OCI-LY3 (cell line): ENCODE measurements around the gene GABRG3.

Experiments
- EZH2phosphoT487 ChIP-seq: fragments of 200-600 bp; shearing (Covaris generic); IDR thresholded peaks from 2 replicates; pipeline ENCODE4 v1.6.1; 2018; ENCODE audit warnings: antibody characterized with exemption, mixed run types, low read depth
- TF ChIP-seq, protein P1 (sequence below): fragments of 200-600, 300-600 bp; sonication (generic); IDR thresholded peaks from 2 replicates; pipeline ENCODE4 v1.5.1; 2014; ENCODE audit warnings: antibody characterized with exemption, low read length, low read depth

DNA sequence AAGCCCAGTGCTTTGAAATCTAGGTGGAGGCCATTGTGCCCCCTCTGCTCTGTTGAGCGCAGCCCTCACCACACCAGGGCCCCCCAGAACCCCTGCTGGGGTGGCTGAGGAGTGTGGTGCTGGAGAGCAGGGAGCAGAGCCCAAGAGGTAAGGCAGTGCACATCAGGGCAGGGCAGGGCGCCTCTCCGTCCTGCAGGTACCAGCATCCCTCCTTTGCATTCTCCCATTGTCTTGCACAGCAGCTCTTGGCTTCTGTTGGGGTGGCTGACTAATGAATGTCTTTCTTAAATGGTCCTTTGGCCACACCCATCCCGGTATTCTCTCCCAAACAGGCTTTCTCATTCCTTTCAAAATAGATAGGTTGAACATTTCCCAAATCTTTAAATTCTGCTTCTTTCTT, 41.4 kb upstream of the GABRG3 start:
- TF ChIP-seq, protein P1, sequence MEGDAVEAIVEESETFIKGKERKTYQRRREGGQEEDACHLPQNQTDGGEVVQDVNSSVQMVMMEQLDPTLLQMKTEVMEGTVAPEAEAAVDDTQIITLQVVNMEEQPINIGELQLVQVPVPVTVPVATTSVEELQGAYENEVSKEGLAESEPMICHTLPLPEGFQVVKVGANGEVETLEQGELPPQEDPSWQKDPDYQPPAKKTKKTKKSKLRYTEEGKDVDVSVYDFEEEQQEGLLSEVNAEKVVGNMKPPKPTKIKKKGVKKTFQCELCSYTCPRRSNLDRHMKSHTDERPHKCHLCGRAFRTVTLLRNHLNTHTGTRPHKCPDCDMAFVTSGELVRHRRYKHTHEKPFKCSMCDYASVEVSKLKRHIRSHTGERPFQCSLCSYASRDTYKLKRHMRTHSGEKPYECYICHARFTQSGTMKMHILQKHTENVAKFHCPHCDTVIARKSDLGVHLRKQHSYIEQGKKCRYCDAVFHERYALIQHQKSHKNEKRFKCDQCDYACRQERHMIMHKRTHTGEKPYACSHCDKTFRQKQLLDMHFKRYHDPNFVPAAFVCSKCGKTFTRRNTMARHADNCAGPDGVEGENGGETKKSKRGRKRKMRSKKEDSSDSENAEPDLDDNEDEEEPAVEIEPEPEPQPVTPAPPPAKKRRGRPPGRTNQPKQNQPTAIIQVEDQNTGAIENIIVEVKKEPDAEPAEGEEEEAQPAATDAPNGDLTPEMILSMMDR: no peak
- no peak for TF ChIP-seq EZH2phosphoT487
